Medulla oblongata (tissue), 1 donor: ENCODE data around the gene GDI1.
A peak's percentile ranks its signal among the peaks of the same experiment; 100 is the strongest.

ENCODE experiments used
- DNase-seq: peaks from one replicate; pipeline ENCODE4 v3.0.0-alpha.2; 2015; ENCODE audit errors: extremely low spot score

GDI1 gene

GRCh38 chrX:154408659-154409221, 28.2 kb upstream of the GDI1 start:
- DNase-seq, result no peak

DNA sequence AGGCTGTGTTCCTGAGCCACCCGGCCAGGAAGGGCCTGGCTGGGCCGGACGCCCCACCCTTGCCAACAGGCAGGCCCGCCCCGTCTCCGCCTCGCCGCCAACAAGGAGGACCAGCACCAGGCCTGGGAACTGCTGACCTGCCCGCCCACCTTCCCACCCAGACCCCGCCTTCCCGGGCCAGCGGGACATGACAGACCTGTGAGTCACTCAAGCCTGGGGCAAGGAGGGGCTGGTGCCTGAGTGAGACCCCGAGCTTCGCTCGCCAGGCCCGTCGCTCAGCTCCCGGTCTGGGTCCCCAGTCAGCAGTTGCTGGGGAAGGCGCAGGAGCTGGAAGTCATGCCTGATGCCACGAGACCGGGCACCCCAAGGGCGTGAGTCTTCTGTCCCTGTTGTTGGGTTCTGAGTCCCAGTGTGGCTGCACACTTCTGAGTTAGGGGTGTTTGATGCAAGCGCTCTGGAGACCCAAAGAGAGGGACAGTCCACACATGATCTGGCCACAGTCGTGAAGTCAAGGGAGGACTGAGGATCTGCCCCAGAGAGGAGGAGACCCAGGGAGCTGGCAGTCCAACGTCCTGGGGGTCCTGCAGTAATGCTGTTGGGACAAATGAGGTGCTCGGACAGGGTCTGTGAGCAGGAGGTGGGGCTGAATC, 27.6 kb upstream of the GDI1 start, which contains the start of gene DNASE1L1:
DNASE1L1 (minus strand) TSS at position 33 of the 650 bp plus-strand sequence. CDS start 3,686 bp downstream, outside the sequence.
- DNase-seq, result peak; percentile 36

DNA sequence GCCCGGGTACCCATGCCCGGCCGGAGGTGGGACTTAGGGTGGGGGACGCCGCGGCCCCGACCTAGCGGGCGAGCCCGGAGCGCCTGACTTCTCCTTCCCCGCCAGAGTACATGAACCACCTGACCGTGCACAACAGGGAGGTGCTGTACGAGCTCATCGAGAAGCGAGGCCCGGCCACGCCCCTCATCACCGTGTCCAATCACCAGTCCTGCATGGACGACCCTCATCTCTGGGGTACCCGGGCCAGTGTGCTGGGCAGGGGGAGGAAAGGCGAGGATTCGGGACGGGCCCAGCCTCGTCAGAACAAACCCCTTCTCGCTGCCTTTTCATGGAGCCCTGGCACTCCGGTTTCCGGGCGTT, 25.0 kb upstream of the GDI1 start:
- peak; percentile 45 for DNase-seq

DNA sequence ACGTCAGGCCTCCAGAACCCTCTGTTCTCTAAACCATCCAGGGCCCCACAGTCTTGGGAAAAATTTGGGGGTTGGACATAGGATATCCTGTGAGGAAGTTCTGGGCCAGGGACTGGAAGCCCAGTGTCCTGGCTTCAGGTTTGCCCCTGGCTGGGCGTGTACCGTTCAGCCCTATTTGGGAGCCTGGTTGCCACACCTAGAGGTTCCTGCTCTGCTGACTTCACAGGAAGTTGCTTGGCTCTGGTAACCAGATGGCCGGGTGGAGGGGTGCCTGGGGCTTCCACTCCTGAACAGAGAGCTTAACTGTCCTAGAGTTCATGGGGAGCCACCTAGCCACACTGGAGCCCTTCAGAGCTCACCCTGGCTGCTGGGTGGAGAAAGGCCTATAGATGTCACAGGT, 24.5 kb upstream of the GDI1 start:
- DNase-seq, result no peak

DNA sequence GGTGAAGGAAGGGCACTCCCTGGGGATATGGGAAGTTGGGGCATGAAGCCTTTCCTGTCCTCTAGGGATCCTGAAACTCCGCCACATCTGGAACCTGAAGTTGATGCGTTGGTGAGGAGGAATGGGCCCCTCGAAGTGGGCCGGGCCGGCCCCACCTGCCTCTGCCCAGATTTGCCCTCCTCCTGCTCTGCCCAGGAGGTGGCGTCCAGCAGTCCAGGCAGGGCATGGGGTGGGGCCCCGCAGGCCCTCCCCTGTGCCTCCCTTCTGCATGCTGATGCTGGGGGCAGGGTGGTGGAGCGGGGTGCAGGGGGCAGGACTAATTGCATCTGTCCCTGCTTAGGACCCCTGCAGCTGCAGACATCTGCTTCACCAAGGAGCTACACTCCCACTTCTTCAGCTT, 23.8 kb upstream of the GDI1 start:
- no peak for DNase-seq

DNA sequence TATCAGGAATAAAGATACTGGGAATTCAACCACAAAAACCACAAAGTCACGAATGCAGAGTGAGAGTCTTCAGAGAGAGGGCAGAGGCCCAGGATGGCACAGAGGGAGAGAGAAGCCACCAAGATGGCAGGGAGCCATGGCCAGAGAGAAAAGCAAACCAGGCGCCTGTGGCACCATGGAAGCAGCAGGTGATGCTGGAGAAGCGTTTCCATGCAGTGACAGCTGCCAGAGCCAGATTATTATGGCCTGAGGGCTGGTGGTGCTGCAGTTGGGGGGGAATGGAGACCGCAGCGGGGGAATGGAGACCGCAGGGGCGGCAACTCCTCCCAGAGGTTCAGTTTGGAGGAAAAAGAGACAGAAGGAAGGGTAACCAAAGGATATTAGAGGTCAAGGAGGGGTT, 19.8 kb upstream of the GDI1 start:
- DNase-seq, result no peak

- DNase-seq, result no peak
Observed at GRCh38 chrX:154419189-154419588, 17.8 kb upstream of the GDI1 start.

DNA sequence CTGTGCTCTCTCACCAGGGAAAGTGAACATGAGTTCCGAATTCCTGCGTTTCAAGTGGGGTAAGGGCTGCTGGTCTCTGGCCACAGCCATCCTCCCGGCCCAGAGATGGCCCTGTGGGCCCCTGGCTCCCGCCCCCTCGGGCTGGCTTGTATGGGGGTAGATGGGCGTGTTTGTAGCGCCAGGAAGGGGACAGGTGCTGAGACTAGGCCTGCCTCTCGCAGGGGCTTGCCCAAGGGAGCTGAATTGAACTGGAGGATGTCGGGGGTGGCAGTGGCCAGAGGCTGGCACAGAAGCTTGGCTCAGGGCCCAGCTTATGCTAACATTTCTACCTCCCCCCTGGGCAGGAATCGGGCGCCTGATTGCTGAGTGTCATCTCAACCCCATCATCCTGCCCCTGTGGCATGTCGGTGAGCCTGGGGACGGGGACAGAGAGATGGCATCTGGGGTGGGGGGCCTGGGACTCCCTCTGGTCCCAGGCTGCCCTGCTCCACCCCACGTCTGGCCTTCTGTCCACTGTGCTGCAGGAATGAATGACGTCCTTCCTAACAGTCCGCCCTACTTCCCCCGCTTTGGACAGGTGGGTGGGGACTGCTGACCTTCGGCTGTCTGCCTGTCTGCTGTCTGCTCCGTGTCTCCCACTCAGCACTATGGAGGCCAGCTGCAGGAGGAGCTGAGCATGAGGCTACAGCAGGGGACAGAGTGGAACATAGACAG, 17.1 kb upstream of the GDI1 start:
- no peak for DNase-seq

GRCh38 chrX:154420402-154420756, 16.6 kb upstream of the GDI1 start:
- DNase-seq, result no peak

GRCh38 chrX:154426916-154427770, 9.8 kb upstream of the GDI1 start:
- DNase-seq, result no peak

GRCh38 chrX:154428176-154429171, 8.5 kb upstream of the GDI1 start, which contains the start of gene ATP6AP1:
TSS of gene ATP6AP1 (plus strand) at chrX:154428677. CDS start at chrX:154428693, 16 bp downstream.
- DNase-seq, result peak; percentile 92

DNA sequence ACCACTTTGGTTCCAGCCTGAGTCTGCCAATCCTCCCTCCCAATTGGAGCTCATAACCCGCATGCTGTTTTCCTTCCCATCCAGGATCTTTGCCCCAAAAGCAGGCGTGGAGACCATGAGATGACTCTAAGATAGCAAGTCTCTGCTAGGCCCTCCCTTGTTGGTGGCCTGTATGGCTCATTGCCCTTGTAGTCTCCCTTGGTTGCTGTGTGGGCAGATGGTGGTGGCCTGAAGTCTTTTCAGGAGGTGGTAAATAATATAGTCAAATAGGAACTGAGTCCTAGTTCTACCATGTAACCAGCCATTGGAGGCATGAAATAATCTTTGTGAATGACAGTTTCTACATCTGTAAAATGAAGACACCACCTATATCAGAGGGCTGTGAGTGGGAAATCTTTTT, 7.2 kb upstream of the GDI1 start:
- no peak for DNase-seq

DNA sequence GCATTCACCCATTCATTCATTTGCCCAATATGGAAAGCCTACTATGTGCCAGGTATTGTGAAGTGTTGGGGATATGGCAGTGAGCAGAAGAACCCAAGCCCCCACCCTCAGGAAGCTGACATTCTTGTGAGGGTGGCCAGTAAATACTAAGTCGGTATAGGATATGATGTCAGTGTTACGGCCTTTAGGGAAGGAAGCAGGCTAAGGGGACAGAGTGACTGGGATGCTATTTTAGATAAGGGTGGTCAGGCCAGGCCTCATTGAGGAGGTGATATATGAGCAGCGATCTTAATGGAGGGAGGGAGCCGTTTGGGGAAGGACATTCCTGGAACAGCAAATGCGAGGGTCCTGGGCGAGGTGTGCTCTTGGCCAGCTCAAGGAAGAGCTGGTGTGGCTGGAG, 6.5 kb upstream of the GDI1 start:
- no peak for DNase-seq

DNA sequence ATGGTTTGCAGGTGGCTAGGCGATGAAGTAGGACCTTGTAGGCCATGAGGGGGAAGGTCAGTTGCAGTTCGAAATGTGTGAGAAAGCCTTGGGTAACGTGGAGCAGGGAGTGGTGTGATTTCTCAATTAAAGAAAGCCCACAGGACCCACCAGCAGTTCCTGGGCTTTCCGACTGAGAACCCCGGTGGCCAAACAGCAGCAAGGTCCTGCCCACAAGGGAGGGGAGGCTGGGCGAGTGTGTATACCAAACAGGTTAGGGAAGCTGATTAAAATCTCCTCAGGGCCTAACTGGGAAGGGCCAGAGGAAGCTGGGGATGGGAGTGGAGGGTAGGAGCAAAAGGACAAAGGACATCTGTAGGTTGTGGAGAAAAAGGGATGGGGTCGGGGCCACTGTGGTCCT, 6.0 kb upstream of the GDI1 start:
- DNase-seq, result no peak

DNA sequence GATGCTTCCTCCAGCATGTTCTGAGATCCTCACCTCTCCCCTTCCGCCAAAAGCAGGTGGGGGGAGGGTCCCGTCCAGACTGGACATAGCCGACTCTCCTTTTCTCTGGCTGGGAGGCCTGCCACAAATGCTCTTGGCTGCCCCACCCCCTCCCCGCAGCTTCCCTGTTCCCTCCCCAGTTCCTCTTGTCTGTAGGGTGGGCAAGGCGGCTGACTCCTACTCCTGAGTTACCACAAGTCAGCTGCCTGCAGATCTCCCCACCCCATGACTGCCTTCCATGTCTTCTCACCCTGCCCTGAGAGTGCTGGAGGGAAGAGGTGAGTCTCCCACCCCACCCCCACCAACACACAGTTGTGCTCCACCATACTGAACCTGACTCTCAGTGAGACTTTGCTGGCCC, 5.6 kb upstream of the GDI1 start:
- DNase-seq, result peak; percentile 43

- no peak for DNase-seq
Observed at GRCh38 chrX:154432210-154432609, 4.7 kb upstream of the GDI1 start.

DNA sequence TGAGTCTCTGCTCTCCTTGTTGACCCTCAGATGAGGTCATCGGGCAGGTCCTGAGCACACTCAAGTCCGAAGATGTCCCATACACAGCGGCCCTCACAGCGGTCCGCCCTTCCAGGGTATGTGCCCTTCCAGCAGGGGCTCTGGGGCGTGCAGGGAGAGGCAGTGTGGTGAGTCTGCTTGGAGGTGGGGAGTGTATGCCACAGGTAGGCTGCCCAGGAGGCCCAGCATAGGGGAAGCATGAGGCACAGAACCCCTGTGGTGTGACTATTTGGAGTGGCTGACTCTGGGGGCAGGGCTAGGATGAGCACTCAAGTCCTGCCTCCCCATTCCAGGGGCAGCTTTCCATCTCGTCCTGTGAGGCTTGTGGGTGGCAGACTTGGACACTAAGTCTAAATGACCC, 3.3 kb upstream of the GDI1 start:
- no peak for DNase-seq

GRCh38 chrX:154434394-154435168, 2.4 kb upstream of the GDI1 start:
- DNase-seq, result no peak

- no peak for DNase-seq
Observed at GRCh38 chrX:154435171-154435733, 1.7 kb upstream of the GDI1 start.
